WTC11 (cell line): ENCODE measurements around the gene NTSR1. TPM values are rescaled to one million over a fixed set of nuclear protein-coding genes. Genes with fewer than 3 reads are reported as not detected.

Source experiments
- ATAC-seq: fragments of 200-7000 bp; cut with Tn5 transposase; 2 replicates; pipeline ENCODE4 v1.10.0; 2021; ENCODE audit warnings: mild to moderate bottlenecking, moderate library complexity
- CTCF ChIA-PET: fragments of 300-600 bp; sonication (Branson Sonifier 250); formaldehyde crosslinking; loops from one replicate; lab custom pipeline; 2021; ENCODE audit warnings: antibody characterized with exemption; lab: Charles Lee
- POLR2A ChIA-PET: fragments of 350-600 bp; sonication (Branson Sonifier 250); formaldehyde crosslinking; loops from one replicate; lab custom pipeline; 2021; ENCODE audit warnings: antibody characterized with exemption; lab: Charles Lee
- DNase-seq: peaks from one replicate; pipeline ENCODE4 v3.0.0; 2021; ENCODE audit warnings: low spot score
- H3K27ac Mint-ChIP-seq: 2 replicates; pipeline ENCODE4 v1.8.0; 2021; ENCODE audit warnings: mixed read lengths
- H3K27me3 Mint-ChIP-seq: 2 replicates; pipeline ENCODE4 v1.8.0; 2021; ENCODE audit warnings: low read depth, mild to moderate bottlenecking, moderate library complexity, mixed read lengths
- H3K36me3 Mint-ChIP-seq: 2 replicates; pipeline ENCODE4 v1.8.0; 2021; ENCODE audit warnings: mixed read lengths
- H3K4me1 Mint-ChIP-seq: 2 replicates; pipeline ENCODE4 v1.8.0; 2022; ENCODE audit warnings: mixed read lengths
- H3K4me3 Mint-ChIP-seq: 2 replicates; pipeline ENCODE4 v1.8.0; 2021; ENCODE audit warnings: mild to moderate bottlenecking, moderate library complexity, mixed read lengths
- H3K9me3 Mint-ChIP-seq: 2 replicates; pipeline ENCODE4 v1.8.0; 2021; ENCODE audit warnings: mixed read lengths
- ATF1 ChIP-seq: sonication (generic); formaldehyde crosslinking; IDR thresholded peaks from 2 replicates; pipeline ENCODE4 v1.8.1; 2023; ENCODE audit warnings: mild to moderate bottlenecking, moderate library complexity, missing genetic modification reagents
- CREM ChIP-seq: sonication (generic); formaldehyde crosslinking; IDR thresholded peaks from 2 replicates; pipeline ENCODE4 v1.8.1; 2022; ENCODE audit warnings: mild to moderate bottlenecking, missing genetic modification reagents, moderate library complexity
- E2F1 ChIP-seq: sonication (generic); formaldehyde crosslinking; IDR thresholded peaks from 2 replicates; pipeline ENCODE4 v1.8.0; 2022; ENCODE audit warnings: mild to moderate bottlenecking, missing genetic modification reagents
- FOXP1 ChIP-seq: sonication (generic); formaldehyde crosslinking; IDR thresholded peaks from 2 replicates; pipeline ENCODE4 v1.8.0; 2022; ENCODE audit warnings: missing genetic modification reagents, mild to moderate bottlenecking, moderate library complexity, borderline replicate concordance
- GTF2I ChIP-seq: fragments of 250-450 bp; sonication (Bioruptor Pico); conservative IDR thresholded peaks from 2 replicates; pipeline ENCODE4 v1.4.0; 2021; ENCODE audit warnings: mild to moderate bottlenecking
- HMGXB4 ChIP-seq: sonication (generic); formaldehyde crosslinking; IDR thresholded peaks from 2 replicates; pipeline ENCODE4 v1.8.1; 2023; ENCODE audit warnings: mild to moderate bottlenecking, moderate library complexity, missing genetic modification reagents
- IRF2 ChIP-seq: sonication (generic); formaldehyde crosslinking; IDR thresholded peaks from 2 replicates; pipeline ENCODE4 v1.8.0; 2022; ENCODE audit warnings: low read depth, missing genetic modification reagents, borderline replicate concordance
- NR3C1 ChIP-seq: sonication (generic); formaldehyde crosslinking; conservative IDR thresholded peaks from 2 replicates; pipeline ENCODE4 v1.8.1; 2023; ENCODE audit warnings: low read depth, mild to moderate bottlenecking, missing genetic modification reagents
- PRRX2 ChIP-seq: fragments of 250-450 bp; sonication (Bioruptor Pico); IDR thresholded peaks from 2 replicates; pipeline ENCODE4 v1.8.0; 2021; ENCODE audit warnings: mild to moderate bottlenecking
- TEAD4 ChIP-seq: sonication (generic); formaldehyde crosslinking; IDR thresholded peaks from 2 replicates; pipeline ENCODE4 v1.8.0; 2022; ENCODE audit warnings: mild to moderate bottlenecking, missing genetic modification reagents
- TP53 ChIP-seq: sonication (generic); formaldehyde crosslinking; IDR thresholded peaks from 2 replicates; pipeline ENCODE4 v1.8.1; 2023; ENCODE audit warnings: mild to moderate bottlenecking, missing genetic modification reagents
- ZBTB21 ChIP-seq: sonication (generic); formaldehyde crosslinking; IDR thresholded peaks from 2 replicates; pipeline ENCODE4 v1.8.1; 2023; ENCODE audit warnings: mild to moderate bottlenecking, missing genetic modification reagents, borderline replicate concordance
- ZNF121 ChIP-seq: sonication (generic); formaldehyde crosslinking; IDR thresholded peaks from 2 replicates; pipeline ENCODE4 v1.8.0; 2023; ENCODE audit warnings: missing genetic modification reagents
- ZNF219 ChIP-seq: sonication (generic); formaldehyde crosslinking; IDR thresholded peaks from 2 replicates; pipeline ENCODE4 v1.8.0; 2023; ENCODE audit warnings: missing genetic modification reagents, mild to moderate bottlenecking, borderline replicate concordance
- ZNF416 ChIP-seq: fragments of 250-450 bp; sonication (Bioruptor Pico); IDR thresholded peaks from 2 replicates; pipeline ENCODE4 v1.9.0; 2021; ENCODE audit warnings: mild to moderate bottlenecking, inconsistent platforms
- ZNF423 ChIP-seq: fragments of 250-450 bp; sonication (Bioruptor Pico); IDR thresholded peaks from 2 replicates; pipeline ENCODE4 v2.1.2; 2022; ENCODE audit warnings: mild to moderate bottlenecking, moderate library complexity
- ZNF512 ChIP-seq: sonication (generic); formaldehyde crosslinking; IDR thresholded peaks from 2 replicates; pipeline ENCODE4 v1.8.1; 2022; ENCODE audit warnings: missing genetic modification reagents, borderline replicate concordance
- total RNA-seq: library from RNA; stranded (reverse); gene quantifications from 3 replicates; pipeline ENCODE4 v1.2.3, GENCODE V29; 2021
- TF ChIP-seq, protein P1 (sequence below): sonication (generic); formaldehyde crosslinking; IDR thresholded peaks from 2 replicates; pipeline ENCODE4 v1.8.0; 2023; ENCODE audit warnings: mild to moderate bottlenecking, missing genetic modification reagents
- TF ChIP-seq, protein P2 (sequence below): sonication (generic); formaldehyde crosslinking; conservative IDR thresholded peaks from 2 replicates; pipeline ENCODE4 v1.8.1; 2022; ENCODE audit warnings: mild to moderate bottlenecking, missing genetic modification reagents
- TF ChIP-seq, protein P3 (sequence below): sonication (generic); formaldehyde crosslinking; IDR thresholded peaks from 2 replicates; pipeline ENCODE4 v1.8.0; 2022; ENCODE audit warnings: mild to moderate bottlenecking, missing genetic modification reagents

Gene NTSR1
- total RNA-seq, 1 experiment from 2014 or later, result 0.63 TPM

- Mint-ChIP-seq H3K4me3 (no peak overlapping the region), H3K36me3 (no peaks in the 10 kb centered on the region), H3K27ac (no peak overlapping the region), H3K4me1 (peaks cover 6% of the 10 kb centered on the region; the same call in 1 of the 2 replicates), H3K27me3 (no peaks in the 10 kb centered on the region), H3K9me3 (no peaks in the 10 kb centered on the region; the same call in 1 of the 2 replicates)
- ChIA-PET POLR2A (no interaction called here), CTCF (interaction anchor here (1.7 kb wide), 3 partner anchors 21 to 104 kb away, joined by 7 to 15 read pairs (median 13); partner anchors contain the start of gene NTSR1)
- ATAC-seq, result no peak
- TF ChIP-seq E2F1 (CRISPR knock-in tag) (no peak), ZNF416 (CRISPR knock-in tag) (no peak)
- TF ChIP-seq, all 79 proteins: peak for 0
- no peak for DNase-seq
These were observed 21.5 kb upstream of the NTSR1 start for GRCh38 chr20:62686869-62687830.

DNA sequence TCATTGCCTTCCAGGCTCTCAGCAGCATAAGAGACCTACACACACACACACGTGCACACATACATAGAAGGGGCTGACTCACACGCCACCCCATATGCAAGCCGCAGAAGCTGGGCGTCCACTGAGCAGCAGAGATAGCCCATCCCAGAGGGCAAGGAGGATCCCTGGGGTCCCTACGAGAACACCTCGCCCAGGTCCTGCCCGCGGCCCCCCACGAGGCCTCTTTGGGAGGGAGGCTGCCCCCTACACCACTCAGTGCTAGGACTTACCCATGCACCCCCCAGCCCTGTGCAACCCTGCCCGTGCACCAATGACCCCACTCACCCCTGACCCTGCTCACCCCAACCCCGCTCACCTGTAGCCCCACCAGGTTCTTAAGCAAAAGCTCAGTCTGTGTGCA is 20.6 kb upstream of the NTSR1 start:
- Mint-ChIP-seq H3K9me3 (no peaks in the 10 kb centered on the region; the same call in 1 of the 2 replicates), H3K27ac (no peak overlapping the region), H3K4me3 (no peak overlapping the region), H3K36me3 (no peaks in the 10 kb centered on the region), H3K4me1 (peaks cover 6% of the 10 kb centered on the region; the same call in 1 of the 2 replicates), H3K27me3 (no peaks in the 10 kb centered on the region)
- no peak for DNase-seq
- no peak for TF ChIP-seq IRF2 (CRISPR knock-in tag)
- no peak for TF ChIP-seq HMGXB4 (CRISPR knock-in tag)
- TF ChIP-seq ZNF512 (CRISPR knock-in tag), result no peak
- no peak for TF ChIP-seq ZNF423 (CRISPR knock-in tag)
- TF ChIP-seq, protein P1, sequence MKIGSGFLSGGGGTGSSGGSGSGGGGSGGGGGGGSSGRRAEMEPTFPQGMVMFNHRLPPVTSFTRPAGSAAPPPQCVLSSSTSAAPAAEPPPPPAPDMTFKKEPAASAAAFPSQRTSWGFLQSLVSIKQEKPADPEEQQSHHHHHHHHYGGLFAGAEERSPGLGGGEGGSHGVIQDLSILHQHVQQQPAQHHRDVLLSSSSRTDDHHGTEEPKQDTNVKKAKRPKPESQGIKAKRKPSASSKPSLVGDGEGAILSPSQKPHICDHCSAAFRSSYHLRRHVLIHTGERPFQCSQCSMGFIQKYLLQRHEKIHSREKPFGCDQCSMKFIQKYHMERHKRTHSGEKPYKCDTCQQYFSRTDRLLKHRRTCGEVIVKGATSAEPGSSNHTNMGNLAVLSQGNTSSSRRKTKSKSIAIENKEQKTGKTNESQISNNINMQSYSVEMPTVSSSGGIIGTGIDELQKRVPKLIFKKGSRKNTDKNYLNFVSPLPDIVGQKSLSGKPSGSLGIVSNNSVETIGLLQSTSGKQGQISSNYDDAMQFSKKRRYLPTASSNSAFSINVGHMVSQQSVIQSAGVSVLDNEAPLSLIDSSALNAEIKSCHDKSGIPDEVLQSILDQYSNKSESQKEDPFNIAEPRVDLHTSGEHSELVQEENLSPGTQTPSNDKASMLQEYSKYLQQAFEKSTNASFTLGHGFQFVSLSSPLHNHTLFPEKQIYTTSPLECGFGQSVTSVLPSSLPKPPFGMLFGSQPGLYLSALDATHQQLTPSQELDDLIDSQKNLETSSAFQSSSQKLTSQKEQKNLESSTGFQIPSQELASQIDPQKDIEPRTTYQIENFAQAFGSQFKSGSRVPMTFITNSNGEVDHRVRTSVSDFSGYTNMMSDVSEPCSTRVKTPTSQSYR (CRISPR knock-in tag), result no peak
- ChIA-PET POLR2A (no interaction called here), CTCF (interaction anchor here (0.8 to 1.9 kb wide), 6 partner anchors 20 to 188 kb away, joined by 3 to 10 read pairs (median 4); partner anchors contain the start of gene NTSR1)
- no peak for ATAC-seq

- H3K4me3 Mint-ChIP-seq, result no peak overlapping the region
- H3K4me1 Mint-ChIP-seq, result peaks cover 6% of the 10 kb centered on the region; the same call in 1 of the 2 replicates
- CTCF ChIA-PET, result interaction anchor here (0.6 to 1.9 kb wide), 7 partner anchors 20 to 964 kb away, joined by 3 to 10 read pairs (median 3); partner anchors contain the start of genes NTSR1 and STMN3
- H3K9me3 Mint-ChIP-seq, result no peaks in the 10 kb centered on the region
- no peak for DNase-seq
- no peaks in the 10 kb centered on the region for H3K27me3 Mint-ChIP-seq
- H3K36me3 Mint-ChIP-seq, result no peaks in the 10 kb centered on the region
- POLR2A ChIA-PET, result no interaction called here
- no peak for ATAC-seq
- no peak overlapping the region for H3K27ac Mint-ChIP-seq
- TF ChIP-seq TEAD4 (no peak), PRRX2 (no peak), ZBTB21 (CRISPR knock-in tag) (no peak), ZNF121 (CRISPR knock-in tag) (no peak), CREM (CRISPR knock-in tag) (no peak), TP53 (CRISPR knock-in tag) (no peak), GTF2I (no peak), NR3C1 (CRISPR knock-in tag) (no peak), FOXP1 (no peak), ZNF219 (CRISPR knock-in tag) (no peak), ATF1 (CRISPR knock-in tag) (no peak)
- TF ChIP-seq, protein P2, sequence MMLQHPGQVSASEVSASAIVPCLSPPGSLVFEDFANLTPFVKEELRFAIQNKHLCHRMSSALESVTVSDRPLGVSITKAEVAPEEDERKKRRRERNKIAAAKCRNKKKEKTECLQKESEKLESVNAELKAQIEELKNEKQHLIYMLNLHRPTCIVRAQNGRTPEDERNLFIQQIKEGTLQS (CRISPR knock-in tag), result no peak
- TF ChIP-seq, protein P3, sequence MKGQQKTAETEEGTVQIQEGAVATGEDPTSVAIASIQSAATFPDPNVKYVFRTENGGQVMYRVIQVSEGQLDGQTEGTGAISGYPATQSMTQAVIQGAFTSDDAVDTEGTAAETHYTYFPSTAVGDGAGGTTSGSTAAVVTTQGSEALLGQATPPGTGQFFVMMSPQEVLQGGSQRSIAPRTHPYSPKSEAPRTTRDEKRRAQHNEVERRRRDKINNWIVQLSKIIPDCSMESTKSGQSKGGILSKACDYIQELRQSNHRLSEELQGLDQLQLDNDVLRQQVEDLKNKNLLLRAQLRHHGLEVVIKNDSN (CRISPR knock-in tag), result no peak
These were observed 19.7 kb upstream of the NTSR1 start for GRCh38 chr20:62688855-62689460.
